ACHN (cell line): ENCODE results near the gene SUMO3.

ENCODE experiments used
- DNase-seq: peaks from one replicate; pipeline ENCODE4 v3.0.0-alpha.2; 2015
- in situ Hi-C: cut with HindIII; loops from 2 replicates; pipeline ENCODE4 v1.10.0; 2017; ENCODE audit warnings: low sequenced_read_pairs, low pct_ligation_motif_present, low pct_unique_long_range_greater_than_20kb

The SUMO3 gene

DNA sequence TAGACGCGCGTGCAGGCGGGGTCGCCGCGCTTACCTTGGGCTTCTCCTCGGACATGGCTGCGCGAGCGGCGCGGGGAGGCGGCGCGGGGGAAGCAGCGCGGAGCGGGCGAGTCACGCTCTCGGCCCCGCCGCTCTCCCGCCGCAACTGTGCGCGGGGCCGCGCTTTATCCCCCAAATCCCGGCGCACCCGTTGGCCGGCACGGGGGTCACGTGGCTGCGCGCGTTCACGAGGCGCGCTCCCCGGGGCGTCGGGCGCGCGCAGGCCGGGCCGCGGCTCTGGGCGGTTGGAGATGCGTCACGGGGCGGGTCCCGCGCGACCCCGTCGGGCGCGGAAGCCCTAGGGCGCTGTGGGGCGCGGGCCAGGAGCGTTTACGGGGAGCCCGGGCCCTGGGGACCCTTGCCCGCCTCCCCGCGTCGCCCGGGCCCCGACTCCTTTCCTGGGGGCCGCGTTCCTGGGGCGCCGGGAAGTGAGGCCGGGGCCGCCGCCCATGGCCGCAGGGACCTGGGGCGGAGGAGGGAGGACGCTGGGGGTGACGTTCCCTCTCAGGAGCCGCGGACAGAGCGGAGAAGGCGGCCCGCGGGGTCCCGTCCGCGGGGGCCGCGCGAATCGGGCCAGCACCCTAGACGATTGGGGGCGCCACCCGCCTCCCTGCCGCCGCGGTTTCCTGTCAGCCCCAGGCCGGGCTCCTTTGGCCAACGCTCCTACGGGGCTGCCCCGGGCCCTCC lies at the start of gene SUMO3:
SUMO3 (minus strand) TSS at position 149 of the 726 bp plus-strand sequence; CDS start at position 55, 94 bp downstream.
- in situ Hi-C loops = no loop called here
- DNase-seq = peak; percentile 72

DNA sequence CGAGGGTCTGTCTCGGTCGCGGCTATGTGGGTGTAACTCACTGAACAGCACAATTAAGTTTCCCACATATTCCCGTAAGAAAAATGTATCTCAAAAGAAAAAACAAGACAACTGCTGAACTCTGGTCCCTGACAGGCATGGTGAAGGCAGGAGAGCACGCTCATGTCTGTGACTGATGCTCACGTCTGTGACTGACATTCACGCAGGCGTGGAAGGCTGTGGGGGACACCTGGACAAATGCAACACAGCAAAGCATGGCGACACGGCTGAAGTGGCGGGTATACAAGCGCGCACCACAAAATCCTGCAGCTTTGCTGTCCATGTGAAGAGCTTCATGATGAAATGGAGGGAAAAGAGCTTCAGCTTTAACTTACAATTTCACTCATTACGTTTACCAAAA lies 49.6 kb upstream of the SUMO3 start:
- in situ Hi-C loops = no loop called here

GRCh38 chr21:44866780-44867179 lies 48.9 kb upstream of the SUMO3 start:
- DNase-seq = peak; percentile 18

More for the DNA sequence above, 49.6 kb upstream of the SUMO3 start:
- no peak for DNase-seq

GRCh38 chr21:44865561-44866280 lies 47.9 kb upstream of the SUMO3 start:
- in situ Hi-C loops = no loop called here

More at GRCh38 chr21:44866780-44867179, 48.9 kb upstream of the SUMO3 start:
- in situ Hi-C loops = no loop called here

DNA sequence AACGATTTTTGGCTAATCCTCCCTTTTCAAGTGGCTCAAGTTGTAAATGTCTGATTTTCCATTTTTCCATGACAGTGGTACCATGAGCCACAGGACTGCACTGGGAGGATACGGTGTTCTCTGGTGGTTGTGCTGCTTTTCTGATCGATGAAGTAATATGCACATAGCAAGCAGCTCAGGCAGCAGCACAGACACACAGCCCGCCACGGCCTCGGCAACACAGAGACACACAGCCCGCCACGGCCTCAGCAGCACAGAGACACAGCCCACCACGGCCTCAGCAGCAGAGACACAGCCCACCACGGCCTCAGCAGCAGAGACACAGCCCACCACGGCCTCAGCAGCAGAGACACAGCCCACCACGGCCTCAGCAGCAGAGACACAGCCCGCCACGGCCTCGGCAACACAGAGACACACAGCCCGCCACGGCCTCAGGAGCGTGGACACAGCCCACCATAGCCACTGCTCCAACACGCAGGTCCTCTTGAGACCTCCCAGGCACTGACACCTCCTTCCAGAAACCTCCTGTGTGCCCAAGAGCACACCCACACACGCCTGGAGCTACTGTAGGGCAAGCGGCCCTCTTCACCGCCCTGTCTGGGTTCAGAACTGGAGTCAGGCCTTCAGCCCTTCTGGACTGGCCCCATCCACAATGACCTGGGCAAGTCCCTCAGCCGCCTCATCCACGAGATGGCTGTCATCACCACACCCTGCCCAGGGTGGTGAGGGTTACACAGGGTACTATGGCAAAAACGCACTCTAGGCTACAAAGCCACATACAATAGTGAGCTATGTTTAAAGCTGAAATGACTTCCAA lies 45.2 kb upstream of the SUMO3 start:
- no peak for DNase-seq
- in situ Hi-C loops = no loop called here

More at GRCh38 chr21:44865561-44866280, 47.9 kb upstream of the SUMO3 start:
- no peak for DNase-seq

DNA sequence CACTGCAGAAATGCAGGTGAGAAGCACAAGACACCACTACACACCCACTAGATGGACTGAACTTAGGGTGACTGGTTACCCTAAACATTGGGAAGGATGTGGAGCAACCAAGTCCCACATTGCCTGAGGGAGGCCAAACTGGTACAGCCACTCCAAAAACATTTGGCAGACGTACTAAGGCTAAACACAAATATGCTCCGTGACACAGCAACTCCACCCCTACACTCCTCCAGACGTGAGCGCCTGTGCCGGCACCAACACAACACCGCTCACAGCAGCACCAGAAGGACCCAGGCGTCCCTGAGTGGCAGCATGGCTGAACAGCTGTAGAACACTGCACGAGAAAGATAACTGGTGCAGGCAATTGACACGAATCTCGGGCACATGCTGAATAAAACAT lies 40.9 kb upstream of the SUMO3 start:
- in situ Hi-C loops = no loop called here

GRCh38 chr21:44858291-44858690 lies 40.4 kb upstream of the SUMO3 start:
- in situ Hi-C loops = no loop called here
- DNase-seq = no peak

More for the DNA sequence above, 40.9 kb upstream of the SUMO3 start:
- no peak for DNase-seq

DNA sequence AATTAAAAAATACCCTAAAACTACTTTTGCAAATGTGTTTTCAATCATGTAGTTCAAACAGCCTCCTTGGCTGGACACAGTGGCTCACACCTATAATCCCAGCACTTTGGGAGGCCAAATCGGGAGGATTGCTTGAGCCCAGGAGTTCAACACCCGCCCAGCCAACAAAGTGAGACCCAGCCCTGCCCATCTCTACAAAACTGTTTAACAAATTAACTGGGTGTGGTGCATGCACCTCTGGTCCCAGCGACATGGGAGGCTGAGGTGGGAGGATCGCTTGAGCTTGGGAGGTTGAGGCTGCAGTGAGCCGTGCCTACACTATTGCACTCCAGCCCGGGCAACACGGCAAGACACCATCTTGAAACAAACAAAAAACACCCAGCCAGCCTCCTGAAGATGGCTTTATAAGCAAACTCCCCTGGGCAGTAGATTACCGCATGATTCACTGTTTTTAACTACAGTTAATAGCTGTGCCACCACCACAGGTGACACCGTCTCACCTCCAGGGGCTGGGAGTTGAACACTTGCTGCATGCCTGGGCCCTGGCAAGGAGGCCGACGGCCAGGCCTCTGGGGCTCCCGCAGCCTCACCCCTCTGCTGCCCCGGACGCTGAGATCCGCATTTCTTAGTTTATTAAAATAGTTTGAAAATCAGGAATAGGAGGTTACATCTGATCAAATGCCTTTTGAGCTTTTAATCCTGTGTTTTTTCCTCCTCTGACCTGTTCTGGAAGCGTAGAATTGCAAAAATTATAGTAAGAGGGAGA lies 39.4 kb upstream of the SUMO3 start:
- DNase-seq = no peak
- in situ Hi-C loops = no loop called here

DNA sequence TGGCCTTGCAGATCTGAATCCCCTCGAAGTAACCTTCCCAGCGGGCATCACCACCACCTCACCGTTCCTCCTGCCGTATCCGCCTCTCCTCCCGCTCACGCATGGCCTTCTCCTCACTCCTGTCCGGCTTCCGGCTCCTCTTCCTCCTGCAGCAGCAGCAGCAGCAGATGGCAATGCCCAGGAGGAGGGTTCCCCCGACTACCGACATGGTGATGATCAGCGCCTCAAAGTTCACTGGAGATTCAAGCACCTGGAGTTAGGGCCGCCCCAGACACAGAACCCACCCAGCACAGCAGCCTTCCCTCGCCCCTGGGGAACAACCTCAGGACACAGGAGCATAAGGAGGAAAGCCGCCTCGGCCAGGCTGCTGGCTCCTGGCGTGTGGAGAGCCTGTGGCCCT lies 38.3 kb upstream of the SUMO3 start:
- no peak for DNase-seq
- in situ Hi-C loops = no loop called here

DNA sequence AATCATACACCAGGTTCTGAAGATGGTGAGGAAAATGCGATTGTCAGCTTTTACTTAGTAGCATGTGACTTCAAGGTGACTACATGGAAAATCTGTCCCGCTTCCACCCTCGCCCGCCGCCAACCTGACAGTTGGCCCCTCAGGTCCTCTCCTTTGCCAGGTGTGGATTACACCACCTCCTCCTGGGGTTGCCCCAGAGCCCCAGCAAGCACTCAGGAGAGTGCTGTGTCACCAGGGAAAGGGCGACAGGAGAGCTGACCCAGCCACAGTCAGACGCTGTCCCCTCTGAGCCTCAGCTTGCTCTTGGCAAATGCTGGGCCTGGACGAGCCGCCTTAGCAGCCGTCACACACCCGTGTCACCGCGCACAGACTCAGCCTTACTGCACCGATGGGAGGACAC lies 37.7 kb upstream of the SUMO3 start:
- DNase-seq = no peak
- in situ Hi-C loops = no loop called here

DNA sequence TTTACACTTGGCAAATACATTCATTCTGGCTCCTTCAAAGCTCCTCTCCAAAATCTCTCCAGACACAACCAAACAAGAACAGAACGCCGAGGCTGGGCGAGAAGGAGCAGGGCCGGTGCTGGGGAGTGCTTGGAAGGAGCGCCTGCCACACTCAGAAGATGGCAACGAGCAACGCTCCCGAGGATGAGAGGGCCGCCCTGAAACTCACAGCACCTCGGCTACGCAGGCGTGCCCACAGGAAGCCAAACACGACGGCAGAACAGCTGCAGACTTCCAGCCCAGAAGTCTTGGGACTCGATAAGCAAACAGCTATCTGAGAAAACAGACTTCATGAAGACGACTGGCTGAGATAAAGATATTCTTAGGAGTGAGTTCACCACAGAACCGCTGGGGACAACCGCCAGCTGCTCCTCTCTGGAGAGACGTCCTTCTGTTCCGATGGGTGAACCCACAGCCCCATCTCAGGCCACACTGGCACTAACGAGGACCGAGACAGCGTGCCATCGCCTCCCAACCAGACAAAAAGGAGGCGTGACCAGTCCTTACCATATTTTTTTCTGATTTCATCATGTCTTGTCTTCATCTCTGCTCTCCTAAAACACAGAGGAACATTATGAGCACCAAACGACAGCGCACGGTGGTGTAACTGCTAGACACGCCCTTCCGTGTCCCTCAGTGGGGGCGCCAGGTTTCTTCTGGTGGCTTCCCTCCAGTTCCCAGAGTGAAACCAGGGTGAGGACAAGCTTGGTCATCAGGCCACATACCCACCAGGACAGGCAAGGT lies 37.0 kb upstream of the SUMO3 start:
- in situ Hi-C loops = no loop called here
- DNase-seq = no peak

- in situ Hi-C loops = no loop called here
- no peak for DNase-seq
Observed at GRCh38 chr21:44854391-44854663, 36.5 kb upstream of the SUMO3 start.

GRCh38 chr21:44853601-44854390 lies 35.9 kb upstream of the SUMO3 start:
- no peak for DNase-seq
- in situ Hi-C loops = no loop called here

- in situ Hi-C loops = no loop called here
- no peak for DNase-seq
Observed at GRCh38 chr21:44850905-44851657, 33.2 kb upstream of the SUMO3 start.

GRCh38 chr21:44850208-44850800 lies 32.4 kb upstream of the SUMO3 start:
- in situ Hi-C loops = no loop called here
- no peak for DNase-seq

DNA sequence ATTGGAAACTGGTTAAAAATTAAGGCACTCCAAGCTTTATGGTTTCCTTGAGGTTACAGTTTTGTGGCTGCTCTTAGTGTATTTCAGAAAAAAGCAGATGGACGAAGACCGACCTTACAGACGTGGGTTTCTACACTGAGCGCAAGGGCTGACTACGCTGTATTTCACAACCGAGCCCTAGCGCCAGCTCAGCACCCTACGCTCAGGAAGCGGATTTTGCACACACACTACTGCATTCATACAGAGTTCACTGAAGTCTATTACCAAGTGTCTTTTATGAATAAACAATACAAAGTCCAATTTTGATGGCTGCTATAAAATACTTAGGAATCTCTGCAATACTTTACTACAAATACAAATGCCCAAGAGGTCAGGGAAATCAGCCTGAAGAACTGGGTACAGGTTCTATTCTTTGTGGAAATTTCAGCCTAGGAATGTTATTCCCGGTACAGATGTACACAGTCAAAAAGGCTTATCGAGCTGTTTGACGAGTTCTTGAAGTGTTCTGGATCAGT lies 31.8 kb upstream of the SUMO3 start:
- no peak for DNase-seq
- in situ Hi-C loops = no loop called here
